ENCODE data around the gene SLIRP. TPM values are rescaled to one million over a fixed set of nuclear protein-coding genes. Genes with fewer than 3 reads are reported as not detected.

Gene SLIRP
- total RNA-seq, 1 donor from 2014 or later = 71.1 TPM

- peak; percentile 35 for TF ChIP-seq CTCF (IDR thresholded peaks at IDR 0.05)
- no peak for DNase-seq
- H3K27me3 ChIP-seq = no peaks in the 10 kb centered on the region
- peak; percentile 49 for ATAC-seq
- intact Hi-C loops (cut with DNase I) = no loop called here
- no peaks in the 10 kb centered on the region for H3K36me3 ChIP-seq
- H3K4me1 ChIP-seq = peaks cover 16% of the 10 kb centered on the region
- H3K4me3 ChIP-seq = peak overlapping the region; percentile 97
- H3K27ac ChIP-seq = peak overlapping the region; percentile 93
- no peaks in the 10 kb centered on the region for H3K9me3 ChIP-seq
These were observed 53.5 kb downstream of the SLIRP start for GRCh38 chr14:77761205-77761931.

GRCh38 chr14:77763316-77763715, 55.4 kb downstream of the SLIRP start:
- intact Hi-C loops (cut with DNase I) = no loop called here
- H3K27me3 ChIP-seq = no peaks in the 10 kb centered on the region
- ATAC-seq = no peak
- H3K4me1 ChIP-seq = peaks cover 16% of the 10 kb centered on the region
- no peak overlapping the region for H3K27ac ChIP-seq
- H3K9me3 ChIP-seq = no peaks in the 10 kb centered on the region
- H3K36me3 ChIP-seq = no peaks in the 10 kb centered on the region
- no peak overlapping the region for H3K4me3 ChIP-seq
- no peak for TF ChIP-seq CTCF (IDR thresholded peaks at IDR 0.05)
- no peak for DNase-seq

GRCh38 chr14:77763978-77764377, 56.1 kb downstream of the SLIRP start:
- TF ChIP-seq CTCF (IDR thresholded peaks at IDR 0.05) = no peak
- no peaks in the 10 kb centered on the region for H3K27me3 ChIP-seq
- intact Hi-C loops (cut with DNase I) = no loop called here
- DNase-seq (no peak), ATAC-seq (no peak)
- no peak overlapping the region for H3K4me3 ChIP-seq
- H3K9me3 ChIP-seq = no peaks in the 10 kb centered on the region
- H3K36me3 ChIP-seq = no peaks in the 10 kb centered on the region
- H3K4me1 ChIP-seq = peaks cover 11% of the 10 kb centered on the region
- no peak overlapping the region for H3K27ac ChIP-seq

Other genes starting within 250 kb of the SLIRP start
- gene ISM2, start 209.3 kb upstream of the SLIRP start, total RNA-seq = not detected
- gene SPTLC2, start 91.5 kb upstream of the SLIRP start, total RNA-seq = 44.2 TPM
- 11.6 TPM for gene ALKBH1, start 80 bp upstream of the SLIRP start, total RNA-seq
- 64.7 TPM for gene SNW1, start 53.1 kb downstream of the SLIRP start, total RNA-seq
- gene ADCK1, start 92.0 kb downstream of the SLIRP start, total RNA-seq = 8.5 TPM